Stimulated activated CD4-positive, alpha-beta T cell treated with anti-CD3 and anti-CD28 coated beads, Interleukin-12 subunit alpha, Interleukin-12 subunit beta, amount 100 ng/mL, for 48 hours (primary cell): ENCODE measurements around the gene ZNF232.
A peak's percentile ranks its signal among the peaks of the same experiment; 100 is the strongest.
"Not testable (repeated sequence)": the region's sequence is repeated elsewhere in the genome, so short reads cannot be mapped to it uniquely, and the experiment has no call there.

Source experiments
- DNase-seq, 3 donors: peaks; one replicate each; pipeline ENCODE4 v3.0.0-alpha.2; 2020; ENCODE audit warnings: low read depth in 2 of 3, low spot score in 1 of 3

The ZNF232 gene

DNA sequence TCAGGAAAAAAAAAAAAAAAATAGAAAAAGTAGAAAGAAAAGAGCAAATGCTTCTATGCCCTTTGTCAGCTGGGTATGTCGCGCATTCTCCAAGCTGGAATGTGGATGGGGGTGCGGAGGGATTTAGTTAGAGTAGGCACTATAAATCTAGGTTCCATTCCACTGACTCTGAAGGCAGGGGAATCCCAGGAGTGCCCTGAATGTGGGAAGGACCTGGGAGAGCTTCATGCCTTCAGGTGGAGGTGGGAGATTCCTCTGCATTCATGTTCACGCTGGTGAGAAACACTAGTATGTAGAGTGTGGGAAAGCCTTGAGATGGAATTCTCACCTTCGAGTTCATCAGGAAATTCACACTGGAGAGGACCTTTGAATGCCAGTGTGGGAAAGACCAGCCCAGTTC is 12.4 kb downstream of the ZNF232 start:
- DNase-seq: no peak

DNA sequence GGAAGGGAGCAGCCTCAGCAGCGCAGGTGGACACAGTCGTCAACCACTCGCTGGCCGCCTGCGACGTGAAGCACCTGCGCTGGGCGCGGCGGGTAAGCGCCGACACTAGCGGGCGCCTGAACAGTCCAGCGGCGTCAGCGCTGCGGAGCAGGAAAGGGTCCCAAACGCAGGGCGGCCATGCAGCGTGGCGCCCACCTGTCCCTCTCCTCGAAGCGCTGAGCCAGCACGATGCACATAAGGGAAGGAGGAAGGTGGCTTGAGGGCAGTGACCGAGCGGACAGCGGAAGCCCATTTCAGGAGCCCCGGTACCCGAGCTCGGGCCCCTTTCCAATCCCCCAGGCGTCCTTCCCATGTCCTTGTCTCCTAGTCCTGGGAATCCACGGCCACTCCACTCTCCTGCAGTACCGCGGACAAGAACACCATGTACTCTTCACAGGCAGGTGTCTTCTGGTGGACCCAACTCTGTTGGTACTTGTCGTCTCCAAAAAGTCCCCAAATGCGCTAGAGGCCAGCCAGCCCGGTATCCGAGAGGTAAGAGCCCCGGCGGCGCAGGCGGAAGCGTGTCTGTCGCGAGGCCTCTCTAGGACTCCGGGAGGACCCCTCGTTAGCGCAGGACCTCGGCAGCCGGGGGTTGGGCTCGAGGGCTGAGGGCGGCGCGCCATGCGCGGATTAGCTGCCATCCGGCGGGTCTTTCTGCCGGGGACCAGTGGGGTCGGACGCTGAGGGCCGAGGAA is 14.4 kb downstream of the ZNF232 start:
- DNase-seq: no peak

DNA sequence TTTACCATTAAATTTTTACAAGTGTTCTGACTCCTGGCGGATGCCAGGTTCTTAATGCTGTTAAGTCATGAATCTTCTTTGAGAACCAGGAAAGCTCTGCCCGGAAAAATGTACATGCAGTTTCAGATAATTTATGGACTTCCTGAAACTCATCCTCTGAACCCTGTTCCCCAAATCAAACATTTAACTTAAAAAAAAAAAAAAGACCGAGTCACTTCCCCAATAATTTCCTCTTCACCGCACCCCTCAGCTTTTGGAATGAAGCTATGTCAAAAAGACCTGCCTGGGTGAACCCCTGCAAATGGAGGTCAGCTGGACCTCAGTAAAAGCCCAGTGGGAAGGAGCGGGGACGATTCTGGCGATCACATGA is 15.0 kb downstream of the ZNF232 start:
- no peak for DNase-seq

DNA sequence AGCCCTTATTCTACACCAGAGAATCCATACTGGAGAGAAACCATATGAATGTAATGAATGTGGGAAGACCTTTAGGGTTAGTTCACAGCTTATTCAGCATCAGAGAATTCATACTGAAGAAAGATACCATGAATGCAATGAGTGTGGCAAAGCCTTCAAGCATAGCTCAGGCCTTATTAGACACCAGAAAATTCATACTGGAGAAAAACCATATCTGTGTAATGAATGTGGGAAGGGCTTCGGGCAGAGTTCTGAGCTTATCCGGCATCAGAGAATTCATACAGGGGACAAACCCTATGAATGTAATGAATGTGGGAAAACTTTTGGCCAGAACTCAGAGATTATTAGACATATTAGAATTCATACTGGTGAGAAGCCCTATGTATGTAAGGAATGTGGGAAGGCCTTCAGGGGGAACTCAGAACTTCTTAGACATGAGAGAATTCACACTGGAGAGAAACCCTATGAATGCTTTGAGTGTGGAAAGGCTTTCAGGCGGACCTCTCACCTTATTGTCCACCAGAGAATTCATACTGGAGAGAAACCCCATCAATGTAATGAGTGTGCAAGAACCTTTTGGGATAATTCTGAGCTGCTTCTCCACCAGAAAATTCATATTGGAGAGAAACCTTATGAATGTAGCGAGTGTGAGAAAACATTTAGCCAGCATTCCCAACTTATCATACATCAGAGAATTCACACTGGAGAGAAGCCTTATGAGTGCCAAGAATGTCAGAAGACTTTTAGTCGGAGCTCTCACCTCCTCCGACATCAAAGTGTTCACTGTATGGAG is 19.3 kb downstream of the ZNF232 start:
- no peak for DNase-seq

DNA sequence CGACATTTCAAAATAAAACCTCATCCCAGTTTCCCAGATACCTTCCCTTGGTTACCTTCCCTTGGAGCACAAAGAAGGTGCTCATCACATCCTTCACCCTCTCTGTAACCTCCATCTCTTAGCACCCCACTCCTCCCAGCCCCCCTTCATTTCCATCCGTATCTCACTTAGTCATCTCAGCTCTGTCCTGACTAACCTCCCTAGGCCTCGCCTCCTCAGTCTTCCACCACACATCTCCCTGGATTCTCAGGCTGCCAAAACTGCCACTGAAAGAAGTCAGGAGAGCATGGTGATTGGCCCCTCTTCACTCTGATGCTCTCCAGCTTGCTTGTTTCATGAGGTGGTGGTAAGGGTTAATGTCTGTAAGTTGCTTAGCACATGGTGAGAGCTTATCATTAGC is 31.1 kb downstream of the ZNF232 start:
- no peak for DNase-seq

DNA sequence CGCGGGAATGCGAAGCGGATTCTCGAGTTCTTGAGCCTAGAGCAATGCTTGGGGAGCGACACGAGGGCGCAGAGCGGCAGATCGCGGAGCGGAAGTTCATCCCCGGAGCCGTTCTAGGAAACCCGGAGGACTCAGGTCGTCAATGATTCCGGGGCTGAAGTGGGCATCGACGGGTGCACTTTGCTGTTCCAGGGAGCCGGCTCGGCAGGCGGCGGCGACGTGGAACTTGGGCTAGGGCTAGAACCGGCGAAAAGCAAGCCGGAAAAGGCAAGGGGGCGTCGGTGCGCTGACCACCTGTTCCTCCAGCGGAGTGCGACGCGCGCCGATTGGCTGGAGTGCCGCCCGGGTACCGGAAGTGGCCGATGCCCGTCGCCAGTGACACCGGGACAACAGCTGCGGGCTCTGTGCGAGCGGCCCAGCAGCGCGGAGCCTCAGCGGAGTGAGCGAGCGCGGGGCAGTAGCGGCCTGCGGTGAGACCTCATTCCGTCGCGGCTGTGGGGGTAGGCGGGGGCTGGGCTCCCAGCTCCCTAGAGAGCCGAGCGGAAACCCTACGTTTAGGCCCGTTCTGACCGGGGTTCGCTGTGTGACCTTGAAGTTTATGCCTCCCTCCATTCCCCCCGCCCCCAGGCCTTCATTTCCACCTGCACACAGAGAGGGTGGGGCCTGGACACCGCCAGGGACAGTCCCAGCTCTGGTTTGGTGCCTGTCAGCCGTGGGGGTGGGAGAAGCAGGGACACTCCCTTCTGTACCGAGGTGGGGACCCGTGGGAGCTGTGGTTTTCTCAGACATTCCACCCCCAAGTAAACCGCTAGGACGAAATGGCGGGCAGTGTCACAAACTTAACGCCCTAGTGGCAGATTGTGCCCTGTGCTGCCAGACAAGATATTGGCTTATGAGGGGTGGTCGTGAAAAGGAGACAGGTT is 33.3 kb downstream of the ZNF232 start, which contains the start of gene ZFP3:
Gene ZFP3, plus strand, starts transcription at position 362 of the 923 bp plus-strand sequence. CDS start 13,038 bp downstream, outside the sequence.
- DNase-seq: peak; percentile 58 to 73 (median 66)

DNA sequence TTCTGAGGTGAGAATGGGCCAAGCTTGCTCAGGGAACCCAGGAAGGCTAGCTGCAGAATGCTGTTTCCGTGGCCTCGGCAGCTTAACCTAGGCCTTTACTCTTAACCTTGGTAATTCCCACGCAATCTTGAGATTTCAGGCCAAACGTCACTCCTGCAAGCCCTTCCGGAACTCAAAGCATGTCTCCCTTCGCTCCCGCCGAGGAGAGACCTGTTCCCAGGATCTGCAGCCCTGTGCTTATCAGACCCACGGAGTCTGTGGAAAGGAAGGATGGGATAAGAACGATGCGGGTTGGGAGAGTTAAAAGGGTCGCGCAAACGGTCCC is 33.9 kb downstream of the ZNF232 start:
- no peak for DNase-seq

DNA sequence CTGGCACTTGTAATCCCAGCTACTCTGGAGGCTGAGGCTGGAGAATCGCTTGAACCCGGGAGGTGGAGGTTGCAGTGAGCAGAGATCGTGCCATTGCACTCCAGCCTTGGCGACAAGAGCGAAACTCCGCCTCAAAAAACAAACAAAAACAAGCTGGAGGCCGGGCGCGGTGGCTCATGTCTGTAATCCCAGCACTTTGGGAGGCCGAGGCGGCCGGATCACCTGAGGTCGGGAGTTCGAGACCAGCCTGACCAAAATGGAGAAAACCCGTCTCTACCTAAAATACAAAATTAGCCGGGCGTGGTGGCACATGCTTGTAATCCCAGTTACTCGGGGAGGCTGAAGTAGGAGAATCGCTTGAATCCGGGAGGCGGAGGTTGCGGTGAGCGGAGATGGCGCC is 34.4 kb downstream of the ZNF232 start:
- not testable (repeated sequence) for DNase-seq

DNA sequence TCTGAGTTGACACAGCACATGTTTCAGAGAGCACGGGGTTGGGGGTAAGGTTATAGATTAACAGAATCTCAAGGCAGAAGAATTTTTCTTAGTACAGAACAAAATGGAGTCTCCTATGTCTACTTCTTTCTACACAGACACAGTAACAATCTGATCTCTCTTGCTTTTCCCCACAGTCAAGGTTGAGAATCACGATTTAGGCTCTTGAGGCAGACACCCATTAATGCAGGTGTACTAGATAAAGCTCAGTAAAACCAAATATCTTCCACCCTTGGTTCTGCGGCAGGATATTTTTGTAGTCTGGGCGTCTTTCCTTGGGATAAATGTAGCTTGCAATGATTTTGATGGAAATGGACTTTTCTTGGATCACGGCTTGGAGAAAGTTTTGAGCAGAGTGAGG is 36.2 kb downstream of the ZNF232 start:
- DNase-seq: not testable (repeated sequence)

DNA sequence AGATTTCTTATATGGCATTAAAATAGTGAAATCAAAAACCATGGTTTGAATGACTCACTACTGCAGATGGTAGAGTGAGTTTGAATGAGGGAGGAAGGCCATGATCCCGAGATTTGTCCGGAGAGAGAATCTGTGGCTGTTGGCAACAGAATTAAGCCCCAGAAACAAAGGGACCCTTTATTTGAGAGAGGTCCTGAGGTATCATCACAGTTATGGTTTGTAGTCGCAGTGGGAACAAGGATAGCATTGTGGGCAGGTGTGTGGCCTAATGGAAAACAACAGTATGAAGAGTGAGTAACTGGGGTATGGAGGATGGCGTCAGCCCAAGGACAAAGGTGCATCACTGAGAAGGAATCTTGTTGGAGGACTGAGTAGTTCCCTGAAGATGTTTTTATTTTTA is 42.0 kb downstream of the ZNF232 start:
- no peak for DNase-seq

DNA sequence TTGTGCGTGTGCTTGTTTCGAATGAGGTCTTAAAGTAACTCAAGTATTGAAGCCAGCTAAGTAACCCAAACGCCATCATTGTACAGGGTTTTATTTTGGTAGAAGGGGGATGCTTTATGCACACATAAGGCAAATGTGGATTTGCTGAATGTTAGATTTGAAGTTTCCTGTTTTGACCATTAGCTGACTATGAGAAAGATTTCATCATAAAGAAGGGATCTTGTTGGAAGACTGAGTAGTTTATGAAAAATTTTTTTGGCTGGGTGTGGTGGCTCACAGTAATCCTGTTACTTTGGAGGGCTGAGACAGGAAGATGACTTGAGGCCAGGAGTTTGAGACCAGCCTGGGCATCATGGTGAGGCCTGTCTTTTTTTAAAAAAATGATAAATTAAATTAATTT is 43.4 kb downstream of the ZNF232 start:
- DNase-seq: no peak

DNA sequence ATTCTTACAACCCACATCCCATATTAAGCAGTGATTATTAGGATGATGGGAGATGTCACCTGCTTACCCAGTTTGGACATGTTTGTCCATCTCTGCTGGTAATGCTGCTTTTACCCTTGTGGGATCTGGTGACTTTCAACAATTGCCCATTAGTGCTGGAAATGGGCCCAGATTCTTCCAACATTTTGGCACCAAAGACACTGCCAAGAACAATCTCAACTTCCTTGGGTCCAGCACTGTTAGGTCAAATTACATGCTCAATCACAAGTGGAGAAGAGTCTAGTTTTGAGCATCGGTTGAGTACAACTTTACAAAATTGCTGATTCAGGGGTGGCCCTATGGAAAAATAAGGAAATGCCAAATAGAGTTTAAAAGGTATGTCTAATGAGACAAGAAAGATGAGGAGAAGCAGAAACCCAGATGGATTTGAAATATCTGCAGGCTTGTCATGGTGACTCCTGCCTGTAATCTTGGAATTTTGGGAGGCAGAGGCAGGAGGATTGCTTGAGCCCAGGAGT is 46.4 kb downstream of the ZNF232 start:
- DNase-seq: no peak
